MCF 10A (cell line): Measurements from ENCODE around the gene ZBTB46. TPM values are rescaled to one million over a fixed set of nuclear protein-coding genes. Genes with fewer than 3 reads are reported as not detected.

Experiments used
- BruUV-seq: library from RNA; stranded (reverse); fragments of 400-500 nt; replicated peaks from 2 replicates; lab custom pipeline; 2021; lab: Mats Ljungman, UMichigan
- CTCF ChIA-PET: fragments of 300-600 bp; sonication (Branson Sonifier 250); formaldehyde crosslinking; extraction: SDS; loops from one replicate; lab custom pipeline; 2021; ENCODE audit warnings: antibody characterized with exemption, inconsistent platforms; lab: Yijun Ruan, JAX
- POLR2A ChIA-PET: fragments of 300-600, 350-650 bp; sonication (Branson Sonifier 250); formaldehyde crosslinking; extraction: SDS; loops from one replicate; lab custom pipeline; 2020; ENCODE audit warnings: antibody characterized with exemption, inconsistent platforms; lab: Yijun Ruan, JAX
- DNase-seq: peaks from one replicate; pipeline ENCODE4 v3.0.0-alpha.2; 2018; ENCODE audit not compliant: unreplicated experiment
- H3K27ac Mint-ChIP-seq: one replicate; pipeline ENCODE4 v1.8.0; 2022; ENCODE audit warnings: mild to moderate bottlenecking, low read depth, mixed read lengths; ENCODE audit not compliant: unreplicated experiment
- H3K27me3 Mint-ChIP-seq: one replicate; pipeline ENCODE4 v1.8.0; 2022; ENCODE audit warnings: mixed read lengths; ENCODE audit not compliant: insufficient read depth, unreplicated experiment
- H3K36me3 Mint-ChIP-seq: one replicate; pipeline ENCODE4 v1.8.0; 2022; ENCODE audit warnings: mild to moderate bottlenecking, moderate library complexity, mixed read lengths; ENCODE audit not compliant: insufficient read depth, unreplicated experiment
- H3K4me1 Mint-ChIP-seq: one replicate; pipeline ENCODE4 v1.8.0; 2022; ENCODE audit warnings: mixed read lengths; ENCODE audit not compliant: insufficient read depth, unreplicated experiment
- H3K4me3 Mint-ChIP-seq: one replicate; pipeline ENCODE4 v1.8.0; 2022; ENCODE audit warnings: mild to moderate bottlenecking, moderate library complexity, mixed read lengths; ENCODE audit not compliant: unreplicated experiment
- H3K9me3 Mint-ChIP-seq: one replicate; pipeline ENCODE4 v1.8.0; 2022; ENCODE audit warnings: mixed read lengths; ENCODE audit not compliant: unreplicated experiment
- intact Hi-C: fragments of 100-400 bp; cut with micrococcal nuclease; formaldehyde crosslinking; loops from 2 replicates; pipeline ENCODE4 v1.14.1; 2022
- total RNA-seq: library from RNA; stranded (reverse); gene quantifications from 2 replicates; pipeline ENCODE4 v1.2.3, GENCODE V29; 2022
- TF ChIP-seq, protein P1 (sequence below): fragments of 200-600 bp; IDR thresholded peaks from one replicate; pipeline ENCODE4 v1.8.0; 2022; ENCODE audit warnings: antibody characterized with exemption, mild to moderate bottlenecking; ENCODE audit not compliant: unreplicated experiment

ZBTB46 gene
- total RNA-seq, 1 experiment from 2014 or later: 0.63 TPM

DNA sequence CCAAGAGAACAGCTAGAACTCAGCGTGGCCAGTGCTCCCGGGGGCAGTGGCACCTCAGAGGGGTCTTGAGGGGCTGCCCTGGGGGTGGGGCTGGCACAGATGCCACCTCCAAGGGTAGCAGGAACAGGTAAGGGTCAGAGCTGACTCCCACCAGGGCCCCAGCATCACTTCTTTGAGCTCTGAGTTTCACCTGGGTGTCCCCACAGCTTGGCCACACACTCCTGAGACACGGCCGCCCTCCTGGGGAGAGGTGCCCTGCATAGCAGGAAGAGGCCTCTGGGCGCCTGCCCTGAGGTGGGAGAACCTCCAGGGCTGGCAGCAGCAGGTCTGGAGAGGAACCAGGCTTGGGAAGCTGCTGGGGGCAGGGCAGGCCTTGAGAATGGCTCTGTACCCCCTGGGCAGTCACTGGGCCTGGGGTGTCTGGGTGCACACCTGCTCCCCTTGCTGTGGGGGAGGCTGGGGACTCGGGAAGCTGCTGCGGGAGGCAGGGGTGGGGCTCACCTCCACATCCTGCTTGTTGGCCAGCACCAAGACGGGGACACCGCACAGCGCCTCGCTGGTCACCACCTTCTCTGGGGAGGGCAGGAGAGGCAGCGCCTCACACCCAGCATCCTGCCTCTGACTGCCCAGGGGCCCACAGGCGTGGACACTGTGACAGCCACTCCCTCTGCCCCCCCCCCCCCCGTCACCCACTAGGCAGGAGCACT, 129.6 kb downstream of the ZBTB46 start:
- intact Hi-C loops: no loop called here
- no peak for DNase-seq
- H3K27ac Mint-ChIP-seq: no peak overlapping the region
- H3K27me3 Mint-ChIP-seq: no peaks in the 10 kb centered on the region
- peaks cover 50% of the 10 kb centered on the region for H3K36me3 Mint-ChIP-seq
- no peaks in the 10 kb centered on the region for H3K9me3 Mint-ChIP-seq
- ChIA-PET POLR2A (interaction anchor here (0.6 to 2.0 kb wide), 3 partner anchors 17 to 279 kb away, joined by 3 to 13 read pairs (median 5); partner anchors contain the start of gene PRPF6), CTCF (no interaction called here)
- no TSS peak for BruUV-seq
- H3K4me3 Mint-ChIP-seq: no peak overlapping the region
- TF ChIP-seq, protein P1, sequence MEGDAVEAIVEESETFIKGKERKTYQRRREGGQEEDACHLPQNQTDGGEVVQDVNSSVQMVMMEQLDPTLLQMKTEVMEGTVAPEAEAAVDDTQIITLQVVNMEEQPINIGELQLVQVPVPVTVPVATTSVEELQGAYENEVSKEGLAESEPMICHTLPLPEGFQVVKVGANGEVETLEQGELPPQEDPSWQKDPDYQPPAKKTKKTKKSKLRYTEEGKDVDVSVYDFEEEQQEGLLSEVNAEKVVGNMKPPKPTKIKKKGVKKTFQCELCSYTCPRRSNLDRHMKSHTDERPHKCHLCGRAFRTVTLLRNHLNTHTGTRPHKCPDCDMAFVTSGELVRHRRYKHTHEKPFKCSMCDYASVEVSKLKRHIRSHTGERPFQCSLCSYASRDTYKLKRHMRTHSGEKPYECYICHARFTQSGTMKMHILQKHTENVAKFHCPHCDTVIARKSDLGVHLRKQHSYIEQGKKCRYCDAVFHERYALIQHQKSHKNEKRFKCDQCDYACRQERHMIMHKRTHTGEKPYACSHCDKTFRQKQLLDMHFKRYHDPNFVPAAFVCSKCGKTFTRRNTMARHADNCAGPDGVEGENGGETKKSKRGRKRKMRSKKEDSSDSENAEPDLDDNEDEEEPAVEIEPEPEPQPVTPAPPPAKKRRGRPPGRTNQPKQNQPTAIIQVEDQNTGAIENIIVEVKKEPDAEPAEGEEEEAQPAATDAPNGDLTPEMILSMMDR: no peak
- peaks cover 12% of the 10 kb centered on the region for H3K4me1 Mint-ChIP-seq

DNA sequence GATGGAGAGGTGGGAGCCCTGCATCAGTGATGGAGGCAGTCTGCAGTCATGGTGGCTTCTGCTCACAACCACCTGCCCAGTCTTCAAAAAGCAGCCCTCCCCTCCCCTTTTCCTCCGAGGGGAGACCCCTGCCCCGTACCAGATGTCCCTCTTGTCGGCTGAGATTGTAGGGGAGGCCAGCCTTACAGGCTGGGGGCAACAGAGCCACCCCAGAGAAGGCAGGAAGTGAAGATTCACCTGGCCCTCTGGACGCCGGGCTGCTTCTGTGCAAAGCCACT, 130.1 kb downstream of the ZBTB46 start:
- peaks cover 52% of the 10 kb centered on the region for H3K36me3 Mint-ChIP-seq
- TF ChIP-seq, protein P1: no peak
- no peak overlapping the region for H3K4me3 Mint-ChIP-seq
- H3K4me1 Mint-ChIP-seq: peaks cover 16% of the 10 kb centered on the region
- H3K27ac Mint-ChIP-seq: no peak overlapping the region
- DNase-seq: no peak
- intact Hi-C loops: no loop called here
- no peaks in the 10 kb centered on the region for H3K27me3 Mint-ChIP-seq
- ChIA-PET CTCF (no interaction called here), POLR2A (interaction anchor here (1.0 to 2.0 kb wide), 2 partner anchors 40 to 280 kb away, joined by 5 to 13 read pairs; partner anchors contain the start of gene PRPF6)
- BruUV-seq: no TSS peak
- H3K9me3 Mint-ChIP-seq: no peaks in the 10 kb centered on the region

DNA sequence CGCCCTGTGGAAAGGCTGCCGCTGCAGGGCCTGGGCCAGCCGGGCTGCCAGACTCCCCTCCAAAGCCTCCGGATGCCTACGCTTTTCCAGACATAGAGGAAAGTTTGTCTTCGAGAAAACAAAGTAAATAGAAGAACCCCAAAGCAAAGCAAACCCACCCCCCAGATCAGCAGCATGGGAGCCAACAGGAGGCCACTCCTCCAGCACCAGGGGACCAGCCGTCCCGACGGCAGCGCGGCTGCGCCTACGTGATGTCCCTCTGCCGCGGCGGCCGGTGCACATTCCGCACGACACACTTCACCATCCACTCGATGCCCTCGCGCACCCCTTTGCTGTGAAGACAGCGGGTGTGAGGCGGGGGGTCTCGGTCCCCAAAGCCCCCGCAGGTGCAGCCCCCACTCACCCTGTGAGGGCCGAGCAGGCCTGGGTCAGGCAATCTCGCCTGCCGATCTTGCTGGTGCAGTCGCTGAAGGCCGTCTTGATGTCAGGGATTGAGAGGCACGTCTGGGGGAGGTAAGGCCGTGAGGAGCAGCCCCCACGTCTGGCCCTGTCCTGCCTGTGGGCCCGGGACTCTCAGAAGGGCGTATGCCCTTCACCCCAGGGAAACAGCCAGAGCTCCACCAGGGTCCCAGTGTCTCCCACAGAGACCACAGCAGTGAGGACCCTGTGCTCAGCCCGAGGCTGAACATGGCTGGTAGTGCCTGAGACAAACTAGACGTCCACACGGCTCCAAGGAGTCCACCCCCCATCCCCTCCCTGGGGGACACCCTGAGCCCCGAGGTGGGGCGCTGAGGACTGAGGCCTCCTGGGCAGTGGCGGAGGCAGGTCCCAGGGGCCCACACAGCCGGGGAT, 130.6 kb downstream of the ZBTB46 start:
- ChIA-PET POLR2A (interaction anchor here (1.0 to 5.4 kb wide), 6 partner anchors 7 to 280 kb away, joined by 3 to 79 read pairs (median 9); partner anchors contain the start of genes ARFRP1, PRPF6 and ZGPAT), CTCF (no interaction called here)
- H3K27ac Mint-ChIP-seq: peak overlapping the region; percentile 75
- H3K4me3 Mint-ChIP-seq: no peak overlapping the region
- BruUV-seq: no TSS peak
- peaks cover 53% of the 10 kb centered on the region for H3K36me3 Mint-ChIP-seq
- intact Hi-C loops: no loop called here
- no peaks in the 10 kb centered on the region for H3K27me3 Mint-ChIP-seq
- TF ChIP-seq, protein P1: no peak
- no peak for DNase-seq
- H3K9me3 Mint-ChIP-seq: no peaks in the 10 kb centered on the region
- H3K4me1 Mint-ChIP-seq: peaks cover 17% of the 10 kb centered on the region
